ENCODE results near the gene TPP2.

The TPP2 gene

GRCh38 chr13:102718746-102719145, 122.0 kb downstream of the TPP2 start:
- H3K27ac ChIP-seq (replicated peaks; ENCODE audit: low read length), result no peak overlapping the region
- no peaks in the 10 kb centered on the region for H3K4me1 ChIP-seq (ENCODE audit: control insufficient read depth in 2 of 2, insufficient read depth in 1 of 2, low read depth in 1 of 2, low read length in 2 of 2)
- peaks cover 0 to 4% (median 0%) of the 10 kb centered on the region in 3 experiments for H3K27me3 ChIP-seq (ENCODE audit: control insufficient read depth in 3 of 3, insufficient read depth in 3 of 3, low read depth in 1 of 3, low read length in 3 of 3)
- H2AK5ac ChIP-seq (ENCODE audit: low read depth, low read length), result no peak overlapping the region
- no peak overlapping the region for H2BK5ac ChIP-seq (ENCODE audit: low read length)
- no peaks in the 10 kb centered on the region for H3K36me3 ChIP-seq (replicated peaks in 1 of 2; ENCODE audit: control insufficient read depth in 2 of 2, insufficient read depth in 2 of 2, low read length in 2 of 2)
- H2AFZ ChIP-seq (ENCODE audit: low read length), result peak overlapping the region; percentile 29
- no peak for DNase-seq (ENCODE audit: low spot score)
- no CpG with 5 or more reads among the region's 2 CpGs for WGBS, 2 donors (ENCODE audit: extremely low coverage in 2 of 2, insufficient read length in 2 of 2, insufficient replicate concordance in 1 of 2)
- H2BK15ac ChIP-seq (ENCODE audit: low read length), result no peak overlapping the region
- no peak overlapping the region for H3K4me2 ChIP-seq (ENCODE audit: insufficient read depth, low read length, poor library complexity, severe bottlenecking)
- H3K18ac ChIP-seq (ENCODE audit: low read length), result no peak overlapping the region
- H4K8ac ChIP-seq (ENCODE audit: low read depth, low read length), result no peak overlapping the region
- no peak overlapping the region for H3K23ac ChIP-seq (ENCODE audit: low read depth, low read length, poor library complexity)
- H3K4me3 ChIP-seq (ENCODE audit: low read length in 2 of 2), result no peak overlapping the region
- no peaks in the 10 kb centered on the region for H3K9me3 ChIP-seq (replicated peaks in 1 of 2; ENCODE audit: control insufficient read depth in 2 of 2, insufficient read depth in 1 of 2, low read depth in 1 of 2, low read length in 2 of 2)
- no peak overlapping the region for H4K91ac ChIP-seq (ENCODE audit: low read depth, low read length, poor library complexity)
- H3K9ac ChIP-seq (ENCODE audit: low read depth, low read length, poor library complexity), result no peak overlapping the region
- no peaks in the 10 kb centered on the region for H3K79me1 ChIP-seq (ENCODE audit: low read depth, low read length)
- no peak overlapping the region for H3K14ac ChIP-seq (ENCODE audit: low read length)
- H2BK12ac ChIP-seq (ENCODE audit: low read length), result no peak overlapping the region
- H3K4ac ChIP-seq (ENCODE audit: low read length), result no peak overlapping the region
- H2BK120ac ChIP-seq (ENCODE audit: low read depth, low read length), result no peak overlapping the region

- H4K91ac ChIP-seq (ENCODE audit: low read depth, low read length, poor library complexity), result no peak overlapping the region
- no peak overlapping the region for H3K4ac ChIP-seq (ENCODE audit: low read length)
- H2BK12ac ChIP-seq (ENCODE audit: low read length), result no peak overlapping the region
- peaks cover 0 to 4% (median 0%) of the 10 kb centered on the region in 3 experiments for H3K27me3 ChIP-seq (ENCODE audit: control insufficient read depth in 3 of 3, insufficient read depth in 3 of 3, low read depth in 1 of 3, low read length in 3 of 3)
- H3K23ac ChIP-seq (ENCODE audit: low read depth, low read length, poor library complexity), result no peak overlapping the region
- no peak overlapping the region for H2BK120ac ChIP-seq (ENCODE audit: low read depth, low read length)
- no peak overlapping the region for H2BK15ac ChIP-seq (ENCODE audit: low read length)
- H3K79me1 ChIP-seq (ENCODE audit: low read depth, low read length), result no peaks in the 10 kb centered on the region
- no peak overlapping the region for H3K18ac ChIP-seq (ENCODE audit: low read length)
- no peak overlapping the region for H3K14ac ChIP-seq (ENCODE audit: low read length)
- no peak overlapping the region for H4K8ac ChIP-seq (ENCODE audit: low read depth, low read length)
- H3K9me3 ChIP-seq (replicated peaks in 1 of 2; ENCODE audit: control insufficient read depth in 2 of 2, insufficient read depth in 1 of 2, low read depth in 1 of 2, low read length in 2 of 2), result no peaks in the 10 kb centered on the region
- no peak overlapping the region for H2AFZ ChIP-seq (ENCODE audit: low read length)
- H3K27ac ChIP-seq (replicated peaks; ENCODE audit: low read length), result no peak overlapping the region
- no peaks in the 10 kb centered on the region for H3K4me1 ChIP-seq (ENCODE audit: control insufficient read depth in 2 of 2, insufficient read depth in 1 of 2, low read depth in 1 of 2, low read length in 2 of 2)
- H3K36me3 ChIP-seq (replicated peaks in 1 of 2; ENCODE audit: control insufficient read depth in 2 of 2, insufficient read depth in 2 of 2, low read length in 2 of 2), result no peaks in the 10 kb centered on the region
- H2AK5ac ChIP-seq (ENCODE audit: low read depth, low read length), result no peak overlapping the region
- H3K4me2 ChIP-seq (ENCODE audit: insufficient read depth, low read length, poor library complexity, severe bottlenecking), result no peak overlapping the region
- no CpG with 5 or more reads among the region's 1 CpG for WGBS, 2 donors (ENCODE audit: extremely low coverage in 2 of 2, insufficient read length in 2 of 2, insufficient replicate concordance in 1 of 2)
- H3K4me3 ChIP-seq (ENCODE audit: low read length in 2 of 2), result no peak overlapping the region
- H2BK5ac ChIP-seq (ENCODE audit: low read length), result no peak overlapping the region
- DNase-seq (ENCODE audit: low spot score), result no peak
- no peak overlapping the region for H3K9ac ChIP-seq (ENCODE audit: low read depth, low read length, poor library complexity)
Measured at GRCh38 chr13:102721800-102722231, 125.0 kb downstream of the TPP2 start.

GRCh38 chr13:102724923-102725322, 128.1 kb downstream of the TPP2 start:
- H3K4me3 ChIP-seq (ENCODE audit: low read length in 2 of 2), result no peak overlapping the region
- no peaks in the 10 kb centered on the region for H3K36me3 ChIP-seq (replicated peaks in 1 of 2; ENCODE audit: control insufficient read depth in 2 of 2, insufficient read depth in 2 of 2, low read length in 2 of 2)
- no CpG with 5 or more reads among the region's 6 CpGs for WGBS, 2 donors (ENCODE audit: extremely low coverage in 2 of 2, insufficient read length in 2 of 2, insufficient replicate concordance in 1 of 2)
- no peaks in the 10 kb centered on the region for H3K4me1 ChIP-seq (ENCODE audit: control insufficient read depth in 2 of 2, insufficient read depth in 1 of 2, low read depth in 1 of 2, low read length in 2 of 2)
- no peak overlapping the region for H3K23ac ChIP-seq (ENCODE audit: low read depth, low read length, poor library complexity)
- no peak overlapping the region for H3K4ac ChIP-seq (ENCODE audit: low read length)
- no peak overlapping the region for H3K27ac ChIP-seq (replicated peaks; ENCODE audit: low read length)
- H4K91ac ChIP-seq (ENCODE audit: low read depth, low read length, poor library complexity), result no peak overlapping the region
- no peak overlapping the region for H2BK12ac ChIP-seq (ENCODE audit: low read length)
- H2BK15ac ChIP-seq (ENCODE audit: low read length), result no peak overlapping the region
- H3K18ac ChIP-seq (ENCODE audit: low read length), result no peak overlapping the region
- H3K9ac ChIP-seq (ENCODE audit: low read depth, low read length, poor library complexity), result no peak overlapping the region
- no peaks in the 10 kb centered on the region for H3K9me3 ChIP-seq (replicated peaks in 1 of 2; ENCODE audit: control insufficient read depth in 2 of 2, insufficient read depth in 1 of 2, low read depth in 1 of 2, low read length in 2 of 2)
- no peak for DNase-seq (ENCODE audit: low spot score)
- H4K8ac ChIP-seq (ENCODE audit: low read depth, low read length), result no peak overlapping the region
- no peak overlapping the region for H2AFZ ChIP-seq (ENCODE audit: low read length)
- no peak overlapping the region for H2BK5ac ChIP-seq (ENCODE audit: low read length)
- no peak overlapping the region for H3K4me2 ChIP-seq (ENCODE audit: insufficient read depth, low read length, poor library complexity, severe bottlenecking)
- H3K79me1 ChIP-seq (ENCODE audit: low read depth, low read length), result no peaks in the 10 kb centered on the region
- no peak overlapping the region for H2AK5ac ChIP-seq (ENCODE audit: low read depth, low read length)
- no peak overlapping the region for H3K14ac ChIP-seq (ENCODE audit: low read length)
- peaks cover 0 to 4% (median 0%) of the 10 kb centered on the region in 3 experiments for H3K27me3 ChIP-seq (ENCODE audit: control insufficient read depth in 3 of 3, insufficient read depth in 3 of 3, low read depth in 1 of 3, low read length in 3 of 3)
- H2BK120ac ChIP-seq (ENCODE audit: low read depth, low read length), result no peak overlapping the region

DNA sequence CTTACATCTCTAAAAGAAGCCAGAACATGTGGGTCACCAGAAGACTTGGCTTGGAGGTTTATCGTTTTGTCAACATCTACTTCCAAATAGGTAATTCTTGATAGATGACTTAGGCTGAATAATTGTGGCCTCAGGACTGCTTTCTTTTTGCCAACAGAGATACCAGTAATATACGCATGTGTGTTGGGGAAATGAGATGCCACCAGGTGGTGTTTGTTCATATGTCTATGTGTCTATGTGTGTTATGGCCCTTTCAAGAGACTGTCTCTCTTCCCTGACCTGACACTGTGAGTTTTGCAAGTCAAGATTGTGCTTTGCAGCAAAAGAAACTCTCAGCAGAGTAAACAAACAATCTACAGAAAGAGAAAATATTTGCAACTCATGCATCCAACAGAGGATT, 129.6 kb downstream of the TPP2 start:
- Histone ChIP-seq H3K36me3 (replicated peaks in 1 of 2; ENCODE audit: control insufficient read depth in 2 of 2, insufficient read depth in 2 of 2, low read length in 2 of 2) (no peaks in the 10 kb centered on the region), H4K91ac (ENCODE audit: low read depth, low read length, poor library complexity) (no peak overlapping the region), H3K23ac (ENCODE audit: low read depth, low read length, poor library complexity) (no peak overlapping the region), H3K18ac (ENCODE audit: low read length) (no peak overlapping the region), H2AK5ac (ENCODE audit: low read depth, low read length) (no peak overlapping the region), H3K79me1 (ENCODE audit: low read depth, low read length) (no peaks in the 10 kb centered on the region), H3K4me1 (ENCODE audit: control insufficient read depth in 2 of 2, insufficient read depth in 1 of 2, low read depth in 1 of 2, low read length in 2 of 2) (no peaks in the 10 kb centered on the region), H3K4ac (ENCODE audit: low read length) (no peak overlapping the region), H2AFZ (ENCODE audit: low read length) (no peak overlapping the region), H2BK15ac (ENCODE audit: low read length) (no peak overlapping the region), H2BK120ac (ENCODE audit: low read depth, low read length) (no peak overlapping the region), H3K27ac (replicated peaks; ENCODE audit: low read length) (no peak overlapping the region), H3K14ac (ENCODE audit: low read length) (no peak overlapping the region), H3K9me3 (replicated peaks in 1 of 2; ENCODE audit: control insufficient read depth in 2 of 2, insufficient read depth in 1 of 2, low read depth in 1 of 2, low read length in 2 of 2) (no peaks in the 10 kb centered on the region), H3K4me2 (ENCODE audit: insufficient read depth, low read length, poor library complexity, severe bottlenecking) (no peak overlapping the region), H2BK12ac (ENCODE audit: low read length) (no peak overlapping the region), H4K8ac (ENCODE audit: low read depth, low read length) (no peak overlapping the region), H2BK5ac (ENCODE audit: low read length) (no peak overlapping the region), H3K4me3 (ENCODE audit: low read length in 2 of 2) (no peak overlapping the region), H3K27me3 (ENCODE audit: control insufficient read depth in 3 of 3, insufficient read depth in 3 of 3, low read depth in 1 of 3, low read length in 3 of 3) (peaks cover 0 to 4% (median 0%) of the 10 kb centered on the region in 3 experiments), H3K9ac (ENCODE audit: low read depth, low read length, poor library complexity) (no peak overlapping the region)
- WGBS, 2 donors (ENCODE audit: extremely low coverage in 2 of 2, insufficient read length in 2 of 2, insufficient replicate concordance in 1 of 2), result no CpG with 5 or more reads among the region's 2 CpGs
- DNase-seq (ENCODE audit: low spot score), result no peak

Data from neuronal stem cell (in vitro differentiated cells).